22Rv1 (cell line): ENCODE results near the gene NEDD4L.

Experiments
- ZFX ChIP-seq: fragments of 450-650 bp; IDR thresholded peaks from 2 replicates; pipeline ENCODE4 v1.6.1; 2017; ENCODE audit warnings: antibody characterized with exemption, borderline replicate concordance
- TF ChIP-seq, protein P1 (sequence below): fragments of 450-650 bp; IDR thresholded peaks from 2 replicates; pipeline ENCODE4 v1.5.1; 2017; ENCODE audit warnings: mild to moderate bottlenecking

DNA sequence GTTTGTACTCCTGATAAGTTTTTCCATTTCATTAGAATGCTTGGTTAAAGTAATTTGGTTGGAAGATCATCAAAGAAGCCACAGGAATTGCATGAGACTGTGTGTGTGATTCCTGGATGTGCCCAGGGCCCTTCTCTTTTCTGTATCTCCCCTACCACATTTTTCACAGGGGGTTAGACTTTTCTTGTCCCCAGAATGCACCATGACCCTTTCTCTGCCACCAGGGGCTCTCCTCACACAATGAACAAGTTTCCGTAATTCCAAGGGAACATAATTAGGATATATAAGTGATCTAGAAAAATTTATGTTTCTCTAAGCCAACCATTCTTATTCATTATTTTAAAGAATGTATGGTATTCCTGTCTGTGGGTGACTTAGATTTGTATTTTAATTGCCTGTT, 291.8 kb downstream of the NEDD4L start:
- TF ChIP-seq, protein P1, sequence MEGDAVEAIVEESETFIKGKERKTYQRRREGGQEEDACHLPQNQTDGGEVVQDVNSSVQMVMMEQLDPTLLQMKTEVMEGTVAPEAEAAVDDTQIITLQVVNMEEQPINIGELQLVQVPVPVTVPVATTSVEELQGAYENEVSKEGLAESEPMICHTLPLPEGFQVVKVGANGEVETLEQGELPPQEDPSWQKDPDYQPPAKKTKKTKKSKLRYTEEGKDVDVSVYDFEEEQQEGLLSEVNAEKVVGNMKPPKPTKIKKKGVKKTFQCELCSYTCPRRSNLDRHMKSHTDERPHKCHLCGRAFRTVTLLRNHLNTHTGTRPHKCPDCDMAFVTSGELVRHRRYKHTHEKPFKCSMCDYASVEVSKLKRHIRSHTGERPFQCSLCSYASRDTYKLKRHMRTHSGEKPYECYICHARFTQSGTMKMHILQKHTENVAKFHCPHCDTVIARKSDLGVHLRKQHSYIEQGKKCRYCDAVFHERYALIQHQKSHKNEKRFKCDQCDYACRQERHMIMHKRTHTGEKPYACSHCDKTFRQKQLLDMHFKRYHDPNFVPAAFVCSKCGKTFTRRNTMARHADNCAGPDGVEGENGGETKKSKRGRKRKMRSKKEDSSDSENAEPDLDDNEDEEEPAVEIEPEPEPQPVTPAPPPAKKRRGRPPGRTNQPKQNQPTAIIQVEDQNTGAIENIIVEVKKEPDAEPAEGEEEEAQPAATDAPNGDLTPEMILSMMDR = no peak
- TF ChIP-seq ZFX = no peak
